DOHH2 (cell line): ENCODE data around the gene WDR5.

Experiments used
- H3F3A ChIP-seq: fragments of 200-600 bp; sonication (generic), shearing (Covaris generic); 2 replicates; pipeline ENCODE4 v1.6.0; 2016; ENCODE audit warnings: antibody characterized with exemption, mild to moderate bottlenecking; ENCODE audit not compliant: control insufficient read depth, insufficient read depth
- H3K27ac ChIP-seq: fragments of 200-600 bp; sonication (generic); 2 replicates; pipeline ENCODE4 v1.5.1; 2014; ENCODE audit warnings: low read depth, mild to moderate bottlenecking, low read length, moderate library complexity
- H3K27me3 ChIP-seq: fragments of 200-600 bp; sonication (generic); 2 replicates; pipeline ENCODE4 v1.6.1; 2014; ENCODE audit warnings: mild to moderate bottlenecking, low read length, mixed read lengths; ENCODE audit not compliant: control insufficient read depth
- H3K36me3 ChIP-seq: fragments of 200-600 bp; sonication (generic); 2 replicates; pipeline ENCODE4 v1.6.1; 2014; ENCODE audit warnings: mild to moderate bottlenecking, low read length, moderate library complexity, mixed read lengths; ENCODE audit not compliant: control insufficient read depth
- H3K4me1 ChIP-seq: fragments of 200-600 bp; sonication (generic); 2 replicates; pipeline ENCODE4 v1.6.1; 2014; ENCODE audit warnings: mild to moderate bottlenecking, low read length, mixed read lengths; ENCODE audit not compliant: control insufficient read depth
- H3K4me2 ChIP-seq: fragments of 200-600 bp; sonication (generic); 2 replicates; pipeline ENCODE4 v1.6.0; 2014; ENCODE audit warnings: mild to moderate bottlenecking, low read length, moderate library complexity
- H3K4me3 ChIP-seq: fragments of 200-600 bp; sonication (generic); 2 replicates; pipeline ENCODE4 v1.5.1; 2014; ENCODE audit warnings: mild to moderate bottlenecking, low read length, mixed read lengths
- H3K79me2 ChIP-seq: fragments of 200-600 bp; sonication (generic); 2 replicates; pipeline ENCODE4 v1.6.1; 2014; ENCODE audit warnings: mild to moderate bottlenecking, low read length, mixed read lengths; ENCODE audit not compliant: control insufficient read depth
- H3K9me2 ChIP-seq: fragments of 200-600 bp; sonication (generic); replicated peaks from 2 replicates; pipeline ENCODE4 v1.6.1; 2014; ENCODE audit warnings: mild to moderate bottlenecking, low read length, mixed read lengths; ENCODE audit not compliant: control insufficient read depth
- H3K9me3 ChIP-seq: fragments of 200-600 bp; sonication (generic); 2 replicates; pipeline ENCODE4 v1.6.1; 2014; ENCODE audit warnings: antibody characterized with exemption, low read length, mixed read lengths; ENCODE audit not compliant: control insufficient read depth, insufficient read depth
- H4K20me1 ChIP-seq: fragments of 200-600 bp; sonication (generic); 2 replicates; pipeline ENCODE4 v1.6.0; 2014; ENCODE audit warnings: low read depth, mild to moderate bottlenecking, antibody characterized with exemption, low read length, moderate library complexity; ENCODE audit not compliant: control insufficient read depth, insufficient read depth
- CTCF ChIP-seq: fragments of 200-600 bp; sonication (generic); IDR thresholded peaks from one replicate; pipeline ENCODE4 v1.5.1; 2014; ENCODE audit warnings: antibody characterized with exemption, mild to moderate bottlenecking, low read depth, low read length; ENCODE audit not compliant: poor library complexity, severe bottlenecking
- EZH2phosphoT487 ChIP-seq: fragments of 200-600 bp; sonication (generic); IDR thresholded peaks from 2 replicates; pipeline ENCODE4 v1.6.1; 2017; ENCODE audit warnings: borderline replicate concordance, mild to moderate bottlenecking, antibody characterized with exemption, low read length, moderate library complexity, mixed read lengths

WDR5 gene

DNA sequence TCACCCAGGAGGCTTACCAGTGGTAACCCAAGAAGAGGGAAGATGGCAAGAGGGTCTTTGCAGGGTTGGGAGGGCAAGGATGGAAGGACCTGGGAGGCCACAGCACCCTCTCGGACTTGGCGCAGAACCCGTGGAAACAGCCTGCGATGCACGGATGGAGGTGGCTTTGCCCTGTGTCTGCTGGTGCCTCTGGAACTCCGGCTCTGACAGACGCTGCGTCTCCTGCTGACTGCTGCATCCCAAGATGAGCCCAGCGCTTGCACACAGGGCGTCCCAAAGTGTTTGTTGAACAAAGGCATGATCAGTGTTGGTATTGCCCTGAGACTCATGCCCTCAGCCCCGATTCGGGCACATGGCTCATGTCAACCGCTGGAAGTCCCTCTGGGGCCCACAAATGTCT lies 30.5 kb downstream of the WDR5 start:
- H3K36me3 ChIP-seq = no peaks in the 10 kb centered on the region
- H3K4me3 ChIP-seq = no peak overlapping the region
- H3K9me3 ChIP-seq = 0 out of 2 replicates have a peak, but pooled peaks cover 3% of the 10 kb centered on the region
- TF ChIP-seq CTCF (no peak), EZH2phosphoT487 (no peak)
- no peak overlapping the region for H3K27ac ChIP-seq
- peaks cover 9% of the 10 kb centered on the region for H3F3A ChIP-seq
- no peaks in the 10 kb centered on the region for H4K20me1 ChIP-seq
- no peak overlapping the region for H3K4me2 ChIP-seq
- no peaks in the 10 kb centered on the region for H3K27me3 ChIP-seq
- H3K9me2 ChIP-seq = no peaks in the 10 kb centered on the region
- H3K79me2 ChIP-seq = no peaks in the 10 kb centered on the region; the same call in 1 of the 2 replicates
- peaks cover 11% of the 10 kb centered on the region for H3K4me1 ChIP-seq

GRCh38 chr9:134167530-134167931 lies 31.6 kb downstream of the WDR5 start:
- Histone ChIP-seq H3K36me3 (no peaks in the 10 kb centered on the region), H3K4me3 (no peak overlapping the region), H3K27ac (no peak overlapping the region), H3F3A (peaks cover 3% of the 10 kb centered on the region; the same call in 1 of the 2 replicates), H3K4me1 (peaks cover 11% of the 10 kb centered on the region), H4K20me1 (no peaks in the 10 kb centered on the region), H3K9me2 (no peaks in the 10 kb centered on the region), H3K27me3 (no peaks in the 10 kb centered on the region), H3K79me2 (no peaks in the 10 kb centered on the region; the same call in 1 of the 2 replicates), H3K9me3 (0 out of 2 replicates have a peak, but pooled peaks cover 3% of the 10 kb centered on the region), H3K4me2 (no peak overlapping the region)
- TF ChIP-seq CTCF = no peak
- TF ChIP-seq EZH2phosphoT487 = no peak

DNA sequence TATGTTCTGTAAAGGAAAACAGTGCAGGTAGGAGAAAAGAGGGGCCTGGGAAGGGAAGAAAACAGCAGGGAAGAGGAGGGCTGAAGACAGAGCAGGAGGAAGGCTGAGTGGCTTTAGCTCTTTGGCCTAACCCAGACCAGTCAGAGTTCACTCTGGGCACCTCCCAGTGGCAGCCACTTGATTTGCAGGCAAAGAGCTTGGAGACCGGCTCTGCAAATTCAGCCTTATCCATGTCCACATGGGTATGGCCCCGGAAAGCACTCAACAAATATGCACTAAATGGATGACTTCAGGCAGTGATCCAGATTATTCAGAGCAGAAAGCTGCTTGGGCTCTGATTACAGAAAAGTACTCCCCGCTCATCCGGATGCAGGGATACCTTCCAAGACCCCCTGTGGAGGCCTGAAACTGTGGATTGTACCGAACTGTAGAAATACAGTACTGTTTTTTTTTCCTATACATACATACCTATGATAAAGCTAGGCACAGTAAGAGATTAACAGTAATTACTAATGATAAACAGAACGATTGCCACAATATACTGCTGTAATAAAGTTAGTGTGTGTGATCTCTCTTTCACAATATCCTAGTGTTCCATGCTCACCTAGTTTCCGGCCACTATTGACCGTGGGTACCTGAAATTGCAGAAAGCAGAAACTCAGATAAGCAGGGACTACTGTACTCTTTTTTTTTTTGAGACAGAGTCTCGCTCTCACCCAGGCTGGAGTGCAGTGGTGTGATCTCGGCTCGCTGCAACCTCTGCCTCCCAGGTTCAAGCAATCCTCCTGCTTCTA lies 33.1 kb downstream of the WDR5 start:
- Histone ChIP-seq H3K79me2 (no peaks in the 10 kb centered on the region; the same call in 1 of the 2 replicates), H4K20me1 (no peaks in the 10 kb centered on the region), H3K4me2 (no peak overlapping the region), H3K9me3 (0 out of 2 replicates have a peak, but pooled peaks cover 3% of the 10 kb centered on the region), H3K27me3 (no peaks in the 10 kb centered on the region), H3F3A (no peaks in the 10 kb centered on the region), H3K4me3 (no peak overlapping the region), H3K9me2 (no peaks in the 10 kb centered on the region), H3K27ac (no peak overlapping the region), H3K36me3 (no peaks in the 10 kb centered on the region), H3K4me1 (peaks cover 3% of the 10 kb centered on the region)
- TF ChIP-seq CTCF (peak; percentile 40), EZH2phosphoT487 (no peak)
